Activated CD8-positive, alpha-beta T cell treated with anti-CD3 and anti-CD28 coated beads for 36 hours (primary cell): ENCODE results near the gene OR11G2. TPM values are rescaled to one million over a fixed set of nuclear protein-coding genes. Genes with fewer than 3 reads are reported as not detected.
A peak's percentile ranks its signal among the peaks of the same experiment; 100 is the strongest.
"Not testable (repeated sequence)": the region's sequence is repeated elsewhere in the genome, so short reads cannot be mapped to it uniquely, and the experiment has no call there.

Experiments used
- ATAC-seq: fragments of 200-7000 bp; cut with Tn5 transposase; one replicate; pipeline ENCODE4 v1.10.0; 2021; ENCODE audit warnings: mild to moderate bottlenecking, moderate library complexity
- CTCF ChIA-PET: fragments of 350-600 bp; sonication (Branson Sonifier 250); formaldehyde crosslinking; loops from one replicate; lab custom pipeline; 2021; ENCODE audit warnings: antibody characterized with exemption; lab: Charles Lee
- POLR2A ChIA-PET: fragments of 350-600 bp; sonication (Branson Sonifier 250); formaldehyde crosslinking; loops from one replicate; lab custom pipeline; 2021; ENCODE audit warnings: antibody characterized with exemption; lab: Charles Lee
- DNase-seq: peaks from one replicate; pipeline ENCODE4 v3.0.0-alpha.2; 2020
- H3K27ac Mint-ChIP-seq: one replicate; pipeline ENCODE4 v1.8.0; 2021; ENCODE audit warnings: mild to moderate bottlenecking, mixed read lengths
- H3K27me3 Mint-ChIP-seq: one replicate; pipeline ENCODE4 v1.8.0; 2021; ENCODE audit warnings: mixed read lengths
- H3K36me3 Mint-ChIP-seq: one replicate; pipeline ENCODE4 v1.8.0; 2021; ENCODE audit warnings: low read depth, mixed read lengths
- H3K4me1 Mint-ChIP-seq: one replicate; pipeline ENCODE4 v1.8.0; 2021; ENCODE audit warnings: low read depth, mixed read lengths
- H3K4me3 Mint-ChIP-seq: one replicate; pipeline ENCODE4 v1.8.0; 2021; ENCODE audit warnings: mild to moderate bottlenecking, moderate library complexity, mixed read lengths
- H3K9me3 Mint-ChIP-seq: one replicate; pipeline ENCODE4 v1.8.0; 2021; ENCODE audit warnings: mixed read lengths
- intact Hi-C: fragments of 100-400 bp; cut with micrococcal nuclease; formaldehyde crosslinking; loops from one replicate; pipeline ENCODE4 v1.10.0; 2022
- total RNA-seq, 2 experiments: library from RNA; stranded (reverse); gene quantifications; one replicate each; pipeline ENCODE4 v1.2.3, GENCODE V29; 2021
- TF ChIP-seq, protein P1 (sequence below): fragments of 200-600 bp; IDR thresholded peaks from one replicate; pipeline ENCODE4 v1.8.0; 2022; ENCODE audit warnings: antibody characterized with exemption, mild to moderate bottlenecking

OR11G2 gene, protein sequence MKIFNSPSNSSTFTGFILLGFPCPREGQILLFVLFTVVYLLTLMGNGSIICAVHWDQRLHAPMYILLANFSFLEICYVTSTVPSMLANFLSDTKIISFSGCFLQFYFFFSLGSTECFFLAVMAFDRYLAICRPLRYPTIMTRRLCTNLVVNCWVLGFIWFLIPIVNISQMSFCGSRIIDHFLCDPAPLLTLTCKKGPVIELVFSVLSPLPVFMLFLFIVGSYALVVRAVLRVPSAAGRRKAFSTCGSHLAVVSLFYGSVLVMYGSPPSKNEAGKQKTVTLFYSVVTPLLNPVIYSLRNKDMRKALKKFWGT
- not detected for total RNA-seq

DNA sequence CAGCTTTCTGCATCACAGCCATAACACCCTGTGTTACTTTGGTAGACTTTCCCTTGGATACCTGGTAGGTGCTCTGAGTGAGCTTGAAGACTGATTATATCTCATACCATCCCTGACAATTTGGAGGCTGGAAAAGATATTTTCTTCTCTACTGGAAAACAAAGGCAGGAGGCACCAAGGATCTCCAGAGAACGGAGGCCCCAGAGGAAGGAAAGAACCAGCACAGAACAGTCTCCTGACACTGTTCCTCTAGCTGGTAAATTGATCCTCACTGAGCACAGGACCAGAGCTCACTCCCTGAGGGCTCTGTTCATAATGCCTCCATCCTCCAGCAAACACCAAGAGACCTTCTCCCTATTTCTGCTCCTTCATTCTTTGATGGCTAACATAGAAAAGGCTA is at the start of gene OR11G2:
Gene OR11G2 (plus strand): TSS at position 301 of the 400 bp plus-strand sequence. CDS start 6,542 bp downstream, outside the sequence.
- Mint-ChIP-seq H3K27ac (no peak within 1 kb of the TSS), H3K36me3 (no peaks in the 10 kb centered on the region), H3K9me3 (no peaks in the 10 kb centered on the region), H3K27me3 (peaks cover 2% of the 10 kb centered on the region), H3K4me3 (no peak within 1 kb of the TSS), H3K4me1 (no peaks in the 10 kb centered on the region)
- DNase-seq (no peak), ATAC-seq (no peak)
- intact Hi-C loops: no loop called here
- POLR2A ChIA-PET: interaction anchor here (0.5 kb wide), 1 partner anchor 52 kb away, joined by 3 read pairs; no protein-coding TSS in a partner anchor
- TF ChIP-seq, protein P1, sequence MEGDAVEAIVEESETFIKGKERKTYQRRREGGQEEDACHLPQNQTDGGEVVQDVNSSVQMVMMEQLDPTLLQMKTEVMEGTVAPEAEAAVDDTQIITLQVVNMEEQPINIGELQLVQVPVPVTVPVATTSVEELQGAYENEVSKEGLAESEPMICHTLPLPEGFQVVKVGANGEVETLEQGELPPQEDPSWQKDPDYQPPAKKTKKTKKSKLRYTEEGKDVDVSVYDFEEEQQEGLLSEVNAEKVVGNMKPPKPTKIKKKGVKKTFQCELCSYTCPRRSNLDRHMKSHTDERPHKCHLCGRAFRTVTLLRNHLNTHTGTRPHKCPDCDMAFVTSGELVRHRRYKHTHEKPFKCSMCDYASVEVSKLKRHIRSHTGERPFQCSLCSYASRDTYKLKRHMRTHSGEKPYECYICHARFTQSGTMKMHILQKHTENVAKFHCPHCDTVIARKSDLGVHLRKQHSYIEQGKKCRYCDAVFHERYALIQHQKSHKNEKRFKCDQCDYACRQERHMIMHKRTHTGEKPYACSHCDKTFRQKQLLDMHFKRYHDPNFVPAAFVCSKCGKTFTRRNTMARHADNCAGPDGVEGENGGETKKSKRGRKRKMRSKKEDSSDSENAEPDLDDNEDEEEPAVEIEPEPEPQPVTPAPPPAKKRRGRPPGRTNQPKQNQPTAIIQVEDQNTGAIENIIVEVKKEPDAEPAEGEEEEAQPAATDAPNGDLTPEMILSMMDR: no peak
- CTCF ChIA-PET: no interaction called here

DNA sequence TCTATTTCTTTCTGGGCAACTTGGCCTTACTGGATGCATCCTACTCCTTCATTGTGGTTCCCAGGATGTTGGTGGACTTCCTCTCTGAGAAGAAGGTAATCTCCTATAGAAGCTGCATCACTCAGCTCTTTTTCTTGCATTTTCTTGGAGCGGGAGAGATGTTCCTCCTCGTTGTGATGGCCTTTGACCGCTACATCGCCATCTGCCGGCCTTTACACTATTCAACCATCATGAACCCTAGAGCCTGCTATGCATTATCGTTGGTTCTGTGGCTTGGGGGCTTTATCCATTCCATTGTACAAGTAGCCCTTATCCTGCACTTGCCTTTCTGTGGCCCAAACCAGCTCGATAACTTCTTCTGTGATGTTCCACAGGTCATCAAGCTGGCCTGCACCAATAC is 46.8 kb upstream of the OR11G2 start:
- ATAC-seq: no peak
- Mint-ChIP-seq H3K4me1 (no peaks in the 10 kb centered on the region), H3K9me3 (no peaks in the 10 kb centered on the region), H3K4me3 (no peak overlapping the region), H3K27me3 (peaks cover 10% of the 10 kb centered on the region), H3K36me3 (no peaks in the 10 kb centered on the region), H3K27ac (no peak overlapping the region)
- ChIA-PET CTCF (no interaction called here), POLR2A (no interaction called here)
- TF ChIP-seq, protein P1: no peak
- DNase-seq: peak; percentile 3
- intact Hi-C loops: no loop called here

DNA sequence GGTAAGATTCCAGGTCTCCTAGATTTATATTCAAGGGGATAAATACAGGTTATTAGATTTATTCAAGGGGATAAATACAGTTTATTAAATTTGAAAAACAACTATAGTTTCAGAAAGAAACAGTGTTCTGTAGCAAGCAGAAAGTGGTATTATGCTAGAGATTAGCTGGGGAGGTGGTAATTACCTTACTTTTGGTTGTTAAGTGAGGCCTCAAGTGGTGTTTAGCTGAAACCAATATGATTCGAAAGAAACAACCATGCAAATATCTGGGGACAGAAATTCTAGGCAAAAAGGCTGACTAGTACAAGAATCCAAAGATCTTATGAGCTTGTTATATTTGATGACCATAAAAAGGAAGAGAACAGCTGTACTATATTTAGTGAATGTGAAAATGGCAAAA is 45.9 kb upstream of the OR11G2 start:
- intact Hi-C loops: no loop called here
- CTCF ChIA-PET: no interaction called here
- Mint-ChIP-seq H3K27ac (no peak overlapping the region), H3K4me3 (no peak overlapping the region), H3K27me3 (peaks cover 10% of the 10 kb centered on the region), H3K4me1 (no peaks in the 10 kb centered on the region), H3K9me3 (no peaks in the 10 kb centered on the region), H3K36me3 (no peaks in the 10 kb centered on the region)
- DNase-seq (no peak), ATAC-seq (no peak)
- TF ChIP-seq, protein P1: no peak
- POLR2A ChIA-PET: no interaction called here

DNA sequence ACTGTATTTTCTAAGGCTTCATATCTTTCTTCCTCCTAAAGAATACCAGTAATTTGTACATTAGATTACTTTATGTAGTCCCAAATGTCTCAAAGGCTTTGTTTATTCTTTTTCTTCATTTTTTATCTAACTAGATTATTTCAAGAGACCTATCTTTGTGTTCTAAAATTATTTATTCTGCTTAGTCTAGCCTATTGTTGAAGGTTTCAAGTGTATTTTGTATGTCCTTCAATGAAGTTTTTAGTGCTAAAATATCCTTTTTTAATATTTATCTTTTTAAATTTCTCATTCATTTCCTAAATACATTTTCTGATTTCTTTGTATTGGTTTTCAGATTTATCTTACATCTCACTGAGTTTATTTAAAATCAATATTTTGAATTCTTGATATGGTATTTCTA is 26.2 kb upstream of the OR11G2 start:
- Mint-ChIP-seq H3K9me3 (peaks cover 15% of the 10 kb centered on the region), H3K27me3 (peaks cover 5% of the 10 kb centered on the region), H3K27ac (no peak overlapping the region), H3K4me3 (no peak overlapping the region), H3K4me1 (no peaks in the 10 kb centered on the region), H3K36me3 (no peaks in the 10 kb centered on the region)
- DNase-seq (no peak), ATAC-seq (no peak)
- ChIA-PET POLR2A (no interaction called here), CTCF (no interaction called here)
- TF ChIP-seq, protein P1: no peak
- intact Hi-C loops: no loop called here

DNA sequence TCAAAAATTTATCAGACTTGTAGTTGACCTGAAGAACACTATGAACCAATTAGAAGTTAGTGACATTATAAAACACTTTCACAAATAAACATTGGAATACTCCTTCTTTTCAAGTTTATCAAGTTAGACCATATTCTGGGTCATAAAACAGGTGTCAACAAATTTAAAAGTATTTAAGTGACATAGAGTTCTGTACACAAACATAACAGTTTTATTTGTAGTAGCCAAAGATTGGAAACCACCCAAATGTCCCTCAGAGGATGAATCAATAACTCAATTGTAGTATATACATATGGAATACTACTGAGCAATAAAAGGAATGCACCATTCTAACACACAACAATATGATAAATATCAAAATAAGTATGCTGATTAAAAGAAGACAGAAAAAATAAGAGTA is 23.6 kb upstream of the OR11G2 start:
- ATAC-seq (no peak), DNase-seq (no peak)
- no peaks in the 10 kb centered on the region for H3K4me1 Mint-ChIP-seq
- peaks cover 15% of the 10 kb centered on the region for H3K9me3 Mint-ChIP-seq
- TF ChIP-seq, protein P1: no peak
- H3K27ac Mint-ChIP-seq: no peak overlapping the region
- intact Hi-C loops: no loop called here
- ChIA-PET CTCF (no interaction called here), POLR2A (no interaction called here)
- no peak overlapping the region for H3K4me3 Mint-ChIP-seq
- H3K27me3 Mint-ChIP-seq: peaks cover 9% of the 10 kb centered on the region
- H3K36me3 Mint-ChIP-seq: no peaks in the 10 kb centered on the region

DNA sequence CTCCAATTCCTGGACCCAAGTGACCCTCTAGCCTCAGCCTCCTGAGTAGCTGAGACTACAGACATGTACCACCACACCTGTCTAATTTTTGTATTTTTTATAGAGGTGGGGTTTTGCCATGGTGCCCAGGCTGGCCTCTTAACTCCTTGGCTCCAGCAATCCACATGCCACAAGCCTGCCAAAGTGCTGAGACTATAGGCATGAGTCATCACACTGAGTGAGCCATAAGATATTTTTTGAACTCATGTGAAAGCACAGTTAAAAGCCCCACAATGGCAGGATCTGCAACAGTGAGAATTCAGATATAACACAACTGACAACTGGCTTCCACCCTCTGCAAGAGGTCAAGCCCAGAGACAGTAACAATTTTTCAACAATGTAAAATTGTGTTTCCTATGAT is 20.8 kb upstream of the OR11G2 start:
- CTCF ChIA-PET: interaction anchor here (0.6 kb wide), 1 partner anchor 10 kb away, joined by 3 read pairs; no protein-coding TSS in a partner anchor
- DNase-seq, H3K9me3 Mint-ChIP-seq, H3K36me3 Mint-ChIP-seq, H3K4me1 Mint-ChIP-seq, ATAC-seq, H3K4me3 Mint-ChIP-seq, intact Hi-C loops, POLR2A ChIA-PET, H3K27ac Mint-ChIP-seq, H3K27me3 Mint-ChIP-seq: not testable (repeated sequence)

DNA sequence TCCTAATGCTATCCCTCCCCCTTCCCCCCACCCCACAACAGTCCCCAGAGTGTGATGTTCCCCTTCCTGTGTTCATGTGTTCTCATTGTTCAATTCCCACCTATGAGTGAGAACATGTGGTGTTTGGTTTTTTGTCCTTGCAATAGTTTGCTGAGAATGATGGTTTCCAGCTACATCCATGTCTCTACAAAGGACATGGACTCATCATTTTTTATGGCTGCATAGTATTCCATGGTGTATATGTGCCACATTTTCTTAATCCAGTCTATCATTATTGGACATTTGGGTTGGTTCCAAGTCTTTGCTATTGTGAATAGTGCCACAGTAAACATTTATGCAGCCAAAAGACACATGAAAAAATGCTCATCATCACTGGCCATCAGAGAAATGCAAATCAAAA is 16.5 kb upstream of the OR11G2 start:
- POLR2A ChIA-PET, H3K27ac Mint-ChIP-seq, H3K27me3 Mint-ChIP-seq, H3K4me1 Mint-ChIP-seq, H3K9me3 Mint-ChIP-seq, H3K4me3 Mint-ChIP-seq, intact Hi-C loops, H3K36me3 Mint-ChIP-seq, CTCF ChIA-PET, DNase-seq, ATAC-seq: not testable (repeated sequence)
